Measurements from ENCODE around the gene C19orf81. TPM values are rescaled to one million over a fixed set of nuclear protein-coding genes. Genes with fewer than 3 reads are reported as not detected.
A peak's percentile ranks its signal among the peaks of the same experiment; 100 is the strongest.

Gene C19orf81
- total and polyA plus RNA-seq, 12 donors, result 2.4 to 39.6 (median 6.4) TPM; not detected in 3

DNA sequence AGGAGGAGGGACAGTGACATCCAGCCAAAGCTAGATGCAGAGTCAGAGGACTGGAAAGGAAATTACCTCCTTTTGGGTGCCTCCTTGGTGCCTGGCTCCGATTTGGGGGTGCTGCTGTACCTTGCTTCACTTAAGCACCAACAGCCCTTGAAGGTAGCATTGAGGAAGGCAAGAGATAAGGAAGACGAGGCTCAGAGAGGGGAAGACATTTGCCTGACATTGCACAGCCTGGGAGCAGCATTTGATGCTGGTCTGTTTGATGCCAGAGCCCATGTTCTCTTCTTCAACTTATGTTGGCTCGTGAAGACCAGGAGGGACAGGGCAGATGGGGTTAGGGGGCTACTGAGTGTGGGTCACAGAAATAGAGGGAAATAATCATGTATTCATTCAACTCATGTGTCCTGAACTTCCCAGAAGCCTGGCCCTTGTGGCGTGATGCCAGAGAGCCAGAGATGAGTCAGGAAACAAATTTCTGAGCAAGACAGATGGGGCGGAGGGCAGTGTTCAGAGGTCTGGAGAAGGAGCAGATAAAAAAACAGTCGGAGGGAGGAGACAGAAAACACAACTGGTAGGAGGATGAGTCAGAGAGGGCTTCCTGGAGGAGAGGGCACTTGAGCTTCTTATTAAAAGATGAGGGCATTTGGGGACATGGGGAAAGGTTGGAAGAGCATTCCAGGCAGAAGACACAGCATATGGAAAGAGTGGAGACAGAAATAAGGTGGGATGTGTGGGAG, 3.0 kb upstream of the C19orf81 start:
- peak; percentile 46 to 74 (median 66) for DNase-seq
- H3K9me3 ChIP-seq (replicated peaks in 1 of 3), result no peaks in the 10 kb centered on the region
- no peak overlapping the region for H3K4me3 ChIP-seq
- intact Hi-C loops (cut with DNase I), result no loop called here
- no peak for TF ChIP-seq CTCF (IDR thresholded peaks at IDR 0.05)
- TF ChIP-seq POLR2A (IDR thresholded peaks at IDR 0.05), result no peak
- no peaks in the 10 kb centered on the region for H3K4me1 ChIP-seq (replicated peaks in 1 of 2)
- WGBS, 4 donors, result 29 to 41% (median 35%) methylated on average over 6 of the region's 6 CpGs
- no peaks in the 10 kb centered on the region for H3K36me3 ChIP-seq (replicated peaks in 1 of 2)
- peaks cover 14% of the 10 kb centered on the region for H3K27me3 ChIP-seq
- no peak overlapping the region for H3K27ac ChIP-seq

- H3K9me3 ChIP-seq (replicated peaks in 1 of 3), result no peaks in the 10 kb centered on the region
- no peaks in the 10 kb centered on the region for H3K36me3 ChIP-seq (replicated peaks in 1 of 2)
- TF ChIP-seq POLR2A (IDR thresholded peaks at IDR 0.05) (no peak), CTCF (IDR thresholded peaks at IDR 0.05) (no peak)
- no peak overlapping the region for H3K4me3 ChIP-seq
- H3K4me1 ChIP-seq (replicated peaks in 1 of 2), result no peaks in the 10 kb centered on the region
- intact Hi-C loops (cut with DNase I), result no loop called here
- 52 to 61% (median 55%) methylated on average over 10 of the region's 10 CpGs for WGBS, 4 donors
- DNase-seq, result no peak
- H3K27me3 ChIP-seq, result peaks cover 9% of the 10 kb centered on the region
- H3K27ac ChIP-seq, result no peak overlapping the region
Measured at GRCh38 chr19:50647879-50648615, 1.2 kb upstream of the C19orf81 start.

DNA sequence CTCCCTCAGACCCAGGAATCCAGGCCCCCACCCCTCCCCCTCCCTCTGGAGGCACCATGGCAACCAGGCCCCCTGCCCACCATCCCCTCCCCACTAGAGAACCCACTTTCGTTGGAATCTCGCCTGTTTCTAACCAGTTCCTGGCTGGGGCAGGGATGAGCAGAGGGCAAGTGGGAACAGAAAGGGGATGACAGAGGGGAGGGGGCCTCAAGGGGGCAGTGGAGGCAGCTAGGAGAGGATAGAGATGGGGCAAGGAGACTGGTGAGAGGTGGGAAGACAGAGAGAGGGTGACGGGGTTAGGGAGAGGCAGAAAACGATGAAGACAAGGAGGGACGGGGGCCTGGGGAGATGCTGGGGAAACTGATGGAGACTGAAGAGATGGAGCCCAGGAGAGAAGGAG, 586 bp upstream of the C19orf81 start:
- no peak overlapping the region for H3K27ac ChIP-seq
- peaks cover 9% of the 10 kb centered on the region for H3K27me3 ChIP-seq
- 31 to 36% (median 34%) methylated on average over 5 of the region's 5 CpGs for WGBS, 4 donors
- TF ChIP-seq POLR2A (IDR thresholded peaks at IDR 0.05) (no peak), CTCF (IDR thresholded peaks at IDR 0.05) (no peak)
- H3K4me3 ChIP-seq, result no peak overlapping the region
- no peaks in the 10 kb centered on the region for H3K9me3 ChIP-seq (replicated peaks in 1 of 3)
- H3K4me1 ChIP-seq (replicated peaks in 1 of 2), result no peaks in the 10 kb centered on the region
- DNase-seq, result no peak
- H3K36me3 ChIP-seq (replicated peaks in 1 of 2), result no peaks in the 10 kb centered on the region
- intact Hi-C loops (cut with DNase I), result no loop called here

- 70 to 82% (median 79%) methylated on average over 2 of the region's 2 CpGs for WGBS, 4 donors
- DNase-seq, result no peak
- peaks cover 9% of the 10 kb centered on the region for H3K27me3 ChIP-seq
- no peak overlapping the region for H3K27ac ChIP-seq
- H3K4me3 ChIP-seq, result no peak overlapping the region
- H3K36me3 ChIP-seq (replicated peaks in 1 of 2), result no peaks in the 10 kb centered on the region
- H3K9me3 ChIP-seq (replicated peaks in 1 of 3), result no peaks in the 10 kb centered on the region
- H3K4me1 ChIP-seq (replicated peaks in 1 of 2), result no peaks in the 10 kb centered on the region
- no peak for TF ChIP-seq CTCF (IDR thresholded peaks at IDR 0.05)
- no peak for TF ChIP-seq POLR2A (IDR thresholded peaks at IDR 0.05)
- intact Hi-C loops (cut with DNase I), result no loop called here
Measured at GRCh38 chr19:50651174-50651573, 1.9 kb downstream of the C19orf81 start.

Data from adrenal gland (tissue), 12 donors.